ENCODE data around the gene CCDC85A. TPM values are rescaled to one million over a fixed set of nuclear protein-coding genes. Genes with fewer than 3 reads are reported as not detected.

The CCDC85A gene
- total and polyA plus RNA-seq, 2 of the 8 experiments (the other 6 are each of a cell fraction or from before 2014, with no cell fraction given): 0.20 TPM; not detected in 1

GRCh38 chr2:56344771-56345170 lies 161.0 kb downstream of the CCDC85A start:
- H3K56ac ChIP-seq (replicated peaks; ENCODE audit: insufficient read length, low read depth, low read length): no peak overlapping the region
- no peak overlapping the region for H2AK5ac ChIP-seq (ENCODE audit: low read depth, low read length)
- H4K91ac ChIP-seq (replicated peaks; ENCODE audit: insufficient read length, low read length): no peak overlapping the region
- CTCF ChIA-PET (ENCODE audit: partially characterized antibody): no interaction called here
- no peaks in the 10 kb centered on the region for H3K79me2 ChIP-seq (ENCODE audit: control insufficient read depth in 1 of 2, insufficient read depth in 2 of 2, low read length in 2 of 2)
- H3K36me3 ChIP-seq (ENCODE audit: control insufficient read depth in 2 of 4, insufficient read depth in 4 of 4, low read length in 3 of 4): no peaks in the 10 kb centered on the region
- no peak overlapping the region for H2BK12ac ChIP-seq (ENCODE audit: low read depth, low read length)
- no peak overlapping the region for H3K4me2 ChIP-seq (ENCODE audit: insufficient read depth in 1 of 2, low read depth in 2 of 2, low read length in 2 of 2)
- H2BK5ac ChIP-seq (ENCODE audit: low read depth, low read length): no peak overlapping the region
- FAIRE-seq (no peak), DNase-seq (ENCODE audit: low read depth in 1 of 2, low spot score in 2 of 2) (no peak)
- TF ChIP-seq POLR2A (IDR thresholded peaks at IDR 0.05; ENCODE audit: control extremely low read depth in 1 of 2, low read depth in 2 of 2, low read length in 2 of 2) (no peak), POLR2AphosphoS5 (IDR thresholded peaks at IDR 0.05; ENCODE audit: low read depth, low read length) (no peak), CHD1 (IDR thresholded peaks at IDR 0.05; ENCODE audit: low read depth, low read length) (no peak), CBX8 (IDR thresholded peaks at IDR 0.05; ENCODE audit: borderline replicate concordance, low read depth, low read length) (no peak), EGR1 (IDR thresholded peaks at IDR 0.05; ENCODE audit: borderline replicate concordance, low read depth, low read length) (no peak), TAF1 (IDR thresholded peaks at IDR 0.05; ENCODE audit: low read depth, low read length) (no peak), EP300 (IDR thresholded peaks at IDR 0.05; ENCODE audit: borderline replicate concordance in 1 of 2, low read depth in 2 of 2, low read length in 2 of 2) (no peak), SP1 (IDR thresholded peaks at IDR 0.05; ENCODE audit: low read depth, low read length) (no peak), TAF7 (optimal IDR thresholded peaks at IDR 0.05; ENCODE audit: borderline replicate concordance, low read depth, low read length) (no peak)
- TF ChIP-seq, protein P1, sequence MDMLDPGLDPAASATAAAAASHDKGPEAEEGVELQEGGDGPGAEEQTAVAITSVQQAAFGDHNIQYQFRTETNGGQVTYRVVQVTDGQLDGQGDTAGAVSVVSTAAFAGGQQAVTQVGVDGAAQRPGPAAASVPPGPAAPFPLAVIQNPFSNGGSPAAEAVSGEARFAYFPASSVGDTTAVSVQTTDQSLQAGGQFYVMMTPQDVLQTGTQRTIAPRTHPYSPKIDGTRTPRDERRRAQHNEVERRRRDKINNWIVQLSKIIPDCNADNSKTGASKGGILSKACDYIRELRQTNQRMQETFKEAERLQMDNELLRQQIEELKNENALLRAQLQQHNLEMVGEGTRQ (IDR thresholded peaks at IDR 0.05; ENCODE audit: low read length): no peak
- H3K27ac ChIP-seq (ENCODE audit: low read depth, low read length): no peak overlapping the region
- H4K8ac ChIP-seq (ENCODE audit: extremely low read depth, insufficient read depth, low read length): no peak overlapping the region
- H3K9me3 ChIP-seq (ENCODE audit: insufficient read depth in 2 of 2, low read depth in 1 of 2, low read length in 1 of 2): no peaks in the 10 kb centered on the region
- H3K18ac ChIP-seq (ENCODE audit: extremely low read depth, low read length): no peak overlapping the region
- H3K23me2 ChIP-seq (ENCODE audit: low read depth, low read length): no peaks in the 10 kb centered on the region
- no peak overlapping the region for H3K4ac ChIP-seq (replicated peaks; ENCODE audit: insufficient read length, low read depth, low read length)
- H3K27me3 ChIP-seq (replicated peaks in 1 of 4; ENCODE audit: control insufficient read depth in 3 of 4, extremely low read depth in 1 of 4, insufficient read depth in 3 of 4, low read length in 3 of 4): no peaks in the 10 kb centered on the region
- no peak overlapping the region for H2BK20ac ChIP-seq (ENCODE audit: low read length)
- H4K5ac ChIP-seq (ENCODE audit: insufficient read length, low read depth, low read length): no peak overlapping the region
- H4K20me1 ChIP-seq (replicated peaks in 1 of 2; ENCODE audit: control insufficient read depth in 1 of 2, insufficient read depth in 2 of 2, low read length in 2 of 2): no peaks in the 10 kb centered on the region
- H2AFZ ChIP-seq (ENCODE audit: low read length): no peak overlapping the region
- H3K4me3 ChIP-seq (ENCODE audit: extremely low read depth in 1 of 4, insufficient read depth in 2 of 4, low read depth in 3 of 4, low read length in 4 of 4): no peak overlapping the region
- POLR2A ChIA-PET (ENCODE audit: partially characterized antibody): no interaction called here
- no peak overlapping the region for H2BK120ac ChIP-seq (replicated peaks; ENCODE audit: low read depth, low read length)
- H3K79me1 ChIP-seq (ENCODE audit: low read depth, low read length): no peaks in the 10 kb centered on the region
- no peak overlapping the region for H2BK15ac ChIP-seq (ENCODE audit: low read length)
- no peak overlapping the region for H3K23ac ChIP-seq (ENCODE audit: insufficient read length)
- H3K4me1 ChIP-seq (replicated peaks in 1 of 4; ENCODE audit: control insufficient read depth in 3 of 4, insufficient read depth in 4 of 4, low read length in 3 of 4): peaks cover 2 to 7% (median 5%) of the 10 kb centered on the region in 4 experiments; a peak in 4 of 7 replicates
- no peak overlapping the region for H3K9ac ChIP-seq (replicated peaks in 1 of 4; ENCODE audit: extremely low read depth in 1 of 4, low read depth in 3 of 4, low read length in 3 of 4)
- WGBS, 2 experiments (ENCODE audit: extremely low coverage in 1 of 2, insufficient coverage in 1 of 2, insufficient read length in 1 of 2, insufficient replicate concordance in 2 of 2, low coverage in 1 of 2, low lambda C conversion rate in 2 of 2, missing lambda C conversion rate in 1 of 2): 92% methylated on average over 1 of the region's 1 CpG; no CpG with 5 or more reads in 1 of the 2 experiments
- H3K14ac ChIP-seq (ENCODE audit: insufficient read length): no peak overlapping the region

Data from H1 (cell line).